Measurements from ENCODE around the gene KIZ. TPM values are rescaled to one million over a fixed set of nuclear protein-coding genes. Genes with fewer than 3 reads are reported as not detected.

The KIZ gene
- total RNA-seq, result 20.0 TPM

GRCh38 chr20:21125849-21126580, at the start of gene KIZ:
KIZ (plus strand) TSS chr20:21126082; CDS start chr20:21126116, 34 bp downstream.

GRCh38 chr20:21106171-21107017, 19.5 kb upstream of the KIZ start, which contains the start of gene LINC00237:
LINC00237 (minus strand) TSS chr20:21106358.

Small RNA genes lying within 50 kb of the gene (small RNA-seq; reads per million reads assigned to genes)
- not detected for gene RNA5SP477 (ENCODE audit: low replicate concordance)

Other genes starting within 250 kb of the KIZ start
- 2.8 TPM for gene LINC00237, start 19.7 kb upstream of the KIZ start, total RNA-seq
- 77.6 TPM for gene XRN2, start 177.2 kb downstream of the KIZ start, total RNA-seq

Data from parietal lobe (tissue), 2 donors.